SU-DHL-6 (cell line): ENCODE data around the gene MT1G.

ENCODE experiments used
- CTCF ChIP-seq: fragments of 200-600 bp; sonication (generic); IDR thresholded peaks from one replicate; pipeline ENCODE4 v1.5.1; 2017; ENCODE audit warnings: antibody characterized with exemption, mild to moderate bottlenecking, low read length, moderate library complexity; ENCODE audit not compliant: insufficient read depth, poor library complexity, severe bottlenecking
- EZH2phosphoT487 ChIP-seq: fragments of 200-600 bp; sonication (generic), shearing (Covaris generic); conservative IDR thresholded peaks from 2 replicates; pipeline ENCODE4 v1.6.1; 2018; ENCODE audit warnings: mild to moderate bottlenecking, antibody characterized with exemption, low read length, moderate library complexity, mixed read lengths

- TF ChIP-seq CTCF (no peak), EZH2phosphoT487 (no peak)
Observed at GRCh38 chr16:56620339-56620897, 47.4 kb downstream of the MT1G start.
